ENCODE measurements around the gene SPECC1L.

GRCh38 chr22:24386937-24387471 is 116.4 kb downstream of the SPECC1L start:
- TF ChIP-seq MAX (IDR thresholded peaks at IDR 0.05) = no peak
- no peak for TF ChIP-seq SRF (IDR thresholded peaks at IDR 0.05; ENCODE audit: low read depth)
- TF ChIP-seq CTCF (IDR thresholded peaks at IDR 0.05 in 2 of 3, conservative IDR thresholded peaks at IDR 0.05 in 1 of 3; ENCODE audit: borderline replicate concordance in 1 of 3, insufficient read depth in 1 of 3, low read depth in 2 of 3, low read length in 2 of 3) = no peak
